SK-N-SH treated with all-trans-retinoic acid at 6 μM for 48 hours (cell line): ENCODE results near the gene PEX10.

ENCODE experiments used
- ATAC-seq: fragments of 200-7000 bp; cut with Tn5 transposase; 3 replicates; pipeline ENCODE4 v1.9.1; 2020; ENCODE audit warnings: mild to moderate bottlenecking, moderate library complexity
- BACH2 ChIP-seq: fragments of 250-450 bp; sonication (Bioruptor Pico); IDR thresholded peaks from 2 replicates; pipeline ENCODE4 v1.9.0; 2021; ENCODE audit warnings: mild to moderate bottlenecking, borderline replicate concordance
- CREB5 ChIP-seq: fragments of 250-450 bp; sonication (Bioruptor Pico); IDR thresholded peaks from 2 replicates; pipeline ENCODE4 v1.5.1; 2020; ENCODE audit warnings: low read depth, mild to moderate bottlenecking, moderate library complexity
- CSDC2 ChIP-seq: fragments of 250-450 bp; sonication (Bioruptor Pico); IDR thresholded peaks from 2 replicates; pipeline ENCODE4 v1.5.0; 2020; ENCODE audit warnings: mild to moderate bottlenecking, moderate library complexity
- ESRRG ChIP-seq: fragments of 250-450 bp; sonication (Bioruptor Pico); IDR thresholded peaks from 2 replicates; pipeline ENCODE4 v1.6.1; 2021; ENCODE audit warnings: mild to moderate bottlenecking
- GLIS3 ChIP-seq: fragments of 250-450 bp; sonication (Bioruptor Pico); IDR thresholded peaks from 2 replicates; pipeline ENCODE4 v1.5.0; 2020; ENCODE audit warnings: mild to moderate bottlenecking, moderate library complexity
- ISL1 ChIP-seq: fragments of 250-450 bp; sonication (Bioruptor Pico); IDR thresholded peaks from 2 replicates; pipeline ENCODE4 v2.1.2; 2022; ENCODE audit warnings: mild to moderate bottlenecking, moderate library complexity
- OSR1 ChIP-seq: fragments of 250-450 bp; sonication (Bioruptor Pico); IDR thresholded peaks from 2 replicates; pipeline ENCODE4 v1.8.0; 2022; ENCODE audit warnings: moderate library complexity, mild to moderate bottlenecking, inconsistent platforms
- PATZ1 ChIP-seq: fragments of 250-450 bp; sonication (Bioruptor Pico); IDR thresholded peaks from 2 replicates; pipeline ENCODE4 v1.8.0; 2020; ENCODE audit warnings: mild to moderate bottlenecking, moderate library complexity, borderline replicate concordance
- POU6F1 ChIP-seq: fragments of 250-450 bp; sonication (Bioruptor Pico); IDR thresholded peaks from 2 replicates; pipeline ENCODE4 v1.8.0; 2021; ENCODE audit warnings: low read depth, mild to moderate bottlenecking, moderate library complexity, borderline replicate concordance
- PPARA ChIP-seq: fragments of 250-450 bp; sonication (Bioruptor Pico); IDR thresholded peaks from 2 replicates; pipeline ENCODE4 v1.5.0; 2020; ENCODE audit warnings: mild to moderate bottlenecking, borderline replicate concordance
- RARB ChIP-seq: fragments of 250-450 bp; sonication (Bioruptor Pico); IDR thresholded peaks from 2 replicates; pipeline ENCODE4 v1.8.0; 2021; ENCODE audit warnings: mild to moderate bottlenecking, moderate library complexity
- SNAI2 ChIP-seq: fragments of 250-450 bp; sonication (Bioruptor Pico); IDR thresholded peaks from 2 replicates; pipeline ENCODE4 v1.5.0; 2020; ENCODE audit warnings: mild to moderate bottlenecking, moderate library complexity
- TCF4 ChIP-seq: fragments of 250-450 bp; sonication (Bioruptor Pico); IDR thresholded peaks from 2 replicates; pipeline ENCODE4 v1.8.0; 2021; ENCODE audit warnings: mild to moderate bottlenecking, moderate library complexity, borderline replicate concordance
- TOX ChIP-seq: fragments of 250-450 bp; sonication (Bioruptor Pico); IDR thresholded peaks from 2 replicates; pipeline ENCODE4 v1.8.0; 2021; ENCODE audit warnings: mild to moderate bottlenecking, moderate library complexity, borderline replicate concordance
- TSHZ2 ChIP-seq: fragments of 250-450 bp; sonication (Bioruptor Pico); IDR thresholded peaks from 2 replicates; pipeline ENCODE4 v1.5.0; 2020; ENCODE audit warnings: mild to moderate bottlenecking, moderate library complexity
- ZC3H10 ChIP-seq: fragments of 250-450 bp; sonication (Bioruptor Pico); IDR thresholded peaks from 2 replicates; pipeline ENCODE4 v1.5.1; 2021; ENCODE audit warnings: mild to moderate bottlenecking, moderate library complexity
- ZFP3 ChIP-seq: fragments of 250-450 bp; sonication (Bioruptor Pico); IDR thresholded peaks from 2 replicates; pipeline ENCODE4 v1.5.0; 2020; ENCODE audit warnings: mild to moderate bottlenecking, moderate library complexity
- ZFP30 ChIP-seq: fragments of 450-650 bp; formaldehyde crosslinking; IDR thresholded peaks from 2 replicates; pipeline ENCODE4 v1.5.0; 2022; ENCODE audit warnings: mild to moderate bottlenecking, moderate library complexity
- ZNF565 ChIP-seq: fragments of 450-650 bp; formaldehyde crosslinking; conservative IDR thresholded peaks from 2 replicates; pipeline ENCODE4 v1.5.0; 2020; ENCODE audit warnings: low read depth, mild to moderate bottlenecking, moderate library complexity
- ZNF70 ChIP-seq: fragments of 450-650 bp; formaldehyde crosslinking; IDR thresholded peaks from 2 replicates; pipeline ENCODE4 v1.5.0; 2020; ENCODE audit warnings: mild to moderate bottlenecking, moderate library complexity
- ZNF8 ChIP-seq: fragments of 450-650 bp; formaldehyde crosslinking; IDR thresholded peaks from 2 replicates; pipeline ENCODE4 v1.5.0; 2020; ENCODE audit warnings: mild to moderate bottlenecking, moderate library complexity

Gene PEX10

GRCh38 chr1:2385606-2386280 lies 26.6 kb downstream of the PEX10 start:
- TF ChIP-seq GLIS3 (CRISPR knock-in tag) (no peak), CSDC2 (no peak), ISL1 (CRISPR knock-in tag) (no peak), ZFP3 (no peak), ZFP30 (CRISPR knock-in tag) (no peak), TSHZ2 (CRISPR knock-in tag) (no peak), TOX (CRISPR knock-in tag) (no peak), OSR1 (CRISPR knock-in tag) (no peak), POU6F1 (CRISPR knock-in tag) (no peak), SNAI2 (CRISPR knock-in tag) (no peak), RARB (no peak), PATZ1 (CRISPR knock-in tag) (no peak), ZNF70 (CRISPR knock-in tag) (no peak), ZNF8 (CRISPR knock-in tag) (no peak), CREB5 (CRISPR knock-in tag) (no peak), PPARA (CRISPR knock-in tag) (no peak), TCF4 (CRISPR knock-in tag) (no peak), BACH2 (CRISPR knock-in tag) (no peak)
- ATAC-seq: no peak

- TF ChIP-seq OSR1 (CRISPR knock-in tag): no peak
- no peak for TF ChIP-seq ZC3H10 (CRISPR knock-in tag)
- no peak for TF ChIP-seq RARB
- no peak for TF ChIP-seq CREB5 (CRISPR knock-in tag)
- TF ChIP-seq BACH2 (CRISPR knock-in tag): no peak
- TF ChIP-seq ESRRG: no peak
- TF ChIP-seq ZNF565 (CRISPR knock-in tag): no peak
- TF ChIP-seq, all 23 proteins: peak for 0
- ATAC-seq: no peak
Observed at GRCh38 chr1:2384941-2385481, 27.4 kb downstream of the PEX10 start.
